HuH-7.5 (cell line): ENCODE data around the gene BST1.

Source experiments
- DNase-seq: peaks from one replicate; pipeline ENCODE4 v3.0.0; 2011; ENCODE audit warnings: low spot score

Gene BST1

GRCh38 chr4:15702941-15703403 lies at the start of gene BST1:
BST1 (plus strand) TSS chr4:15703065; CDS start chr4:15703145, 80 bp downstream.
- DNase-seq = no peak

- DNase-seq = no peak
Measured at GRCh38 chr4:15653420-15653819, 49.4 kb upstream of the BST1 start.

GRCh38 chr4:15653864-15654592 lies 48.8 kb upstream of the BST1 start:
- DNase-seq = peak; percentile 24

GRCh38 chr4:15654593-15655222 lies 48.2 kb upstream of the BST1 start:
- peak; percentile 59 for DNase-seq

- peak; percentile 98 for DNase-seq
Measured at GRCh38 chr4:15655223-15656037, 47.4 kb upstream of the BST1 start, which contains the start of gene FBXL5. FBXL5 (minus strand) TSS chr4:15655357; CDS start chr4:15655287, 70 bp downstream.

- no peak for DNase-seq
Measured at GRCh38 chr4:15656038-15656470, 46.8 kb upstream of the BST1 start.

- DNase-seq = no peak
Measured at GRCh38 chr4:15657366-15657765, 45.5 kb upstream of the BST1 start.

- DNase-seq = no peak
Measured at GRCh38 chr4:15658136-15658770, 44.6 kb upstream of the BST1 start.

GRCh38 chr4:15658781-15659180 lies 44.1 kb upstream of the BST1 start:
- DNase-seq = no peak

GRCh38 chr4:15659768-15660570 lies 42.9 kb upstream of the BST1 start:
- no peak for DNase-seq

GRCh38 chr4:15665753-15666365 lies 37.0 kb upstream of the BST1 start:
- DNase-seq = no peak

- no peak for DNase-seq
Measured at GRCh38 chr4:15667006-15667405, 35.9 kb upstream of the BST1 start.

- no peak for DNase-seq
Measured at GRCh38 chr4:15668566-15669435, 34.1 kb upstream of the BST1 start.

- DNase-seq = no peak
Measured at GRCh38 chr4:15670576-15670975, 32.3 kb upstream of the BST1 start.

GRCh38 chr4:15672101-15672500 lies 30.8 kb upstream of the BST1 start:
- no peak for DNase-seq

- no peak for DNase-seq
Measured at GRCh38 chr4:15673337-15673736, 29.5 kb upstream of the BST1 start.

GRCh38 chr4:15674046-15674445 lies 28.8 kb upstream of the BST1 start:
- DNase-seq = no peak

- DNase-seq = no peak
Measured at GRCh38 chr4:15674926-15675325, 27.9 kb upstream of the BST1 start.

- DNase-seq = no peak
Measured at GRCh38 chr4:15675356-15675755, 27.5 kb upstream of the BST1 start.

- DNase-seq = no peak
Measured at GRCh38 chr4:15676039-15676438, 26.8 kb upstream of the BST1 start.
